AG04450 (cell line): ENCODE data around the gene MUC7. TPM values are rescaled to one million over a fixed set of nuclear protein-coding genes. Genes with fewer than 3 reads are reported as not detected.

ENCODE experiments used
- CTCF ChIA-PET: fragments of 300-600, 350-600 bp; formaldehyde crosslinking; extraction: SDS; loops from one replicate; lab custom pipeline; 2022; ENCODE audit warnings: antibody characterized with exemption, inconsistent platforms; lab: Charles Lee
- POLR2A ChIA-PET: fragments of 350-600 bp; formaldehyde crosslinking; extraction: SDS; loops from one replicate; lab custom pipeline; 2021; ENCODE audit warnings: antibody characterized with exemption, inconsistent platforms; lab: Yijun Ruan, JAX
- DNase-seq: peaks from one replicate; pipeline ENCODE4 v3.0.0-alpha.2; 2011; ENCODE audit warnings: low read depth, low spot score
- H3K27ac ChIP-seq: one replicate; pipeline ENCODE4 v1.5.1; 2012; ENCODE audit warnings: low read depth, low read length, control low read depth
- H3K27me3 ChIP-seq: one replicate; pipeline ENCODE4 v1.6.0; 2012; ENCODE audit warnings: low read length; ENCODE audit not compliant: control insufficient read depth, insufficient read depth
- H3K4me3 ChIP-seq: 2 replicates; pipeline ENCODE4 v1.5.1; 2011; ENCODE audit warnings: mild to moderate bottlenecking, low read depth, low read length, control low read depth
- H3K9me3 ChIP-seq: 2 replicates; pipeline ENCODE4 v1.5.1; 2012; ENCODE audit warnings: low read length; ENCODE audit not compliant: control insufficient read depth, insufficient read depth
- CTCF ChIP-seq: IDR thresholded peaks from 2 replicates; pipeline ENCODE4 v1.5.1; 2011; ENCODE audit warnings: low read depth, low read length, control low read depth, inconsistent platforms
- polyA minus RNA-seq: library from RNA; depleted of rRNA, polyadenylated mRNA; stranded (reverse); fragments of >200 nt; gene quantifications from 2 replicates; pipeline ENCODE4 v1.2.3, GENCODE V29; 2011; rRNA and poly(A)+ RNA removed
- polyA plus RNA-seq: library from polyadenylated mRNA; depleted of rRNA; stranded (reverse); fragments of >200 nt; gene quantifications from 2 replicates; pipeline ENCODE4 v1.2.3, GENCODE V29; 2011; rRNA removed

MUC7 gene
- not detected in 2 replicates for polyA plus RNA-seq
- polyA minus RNA-seq: not detected in 2 replicates

DNA sequence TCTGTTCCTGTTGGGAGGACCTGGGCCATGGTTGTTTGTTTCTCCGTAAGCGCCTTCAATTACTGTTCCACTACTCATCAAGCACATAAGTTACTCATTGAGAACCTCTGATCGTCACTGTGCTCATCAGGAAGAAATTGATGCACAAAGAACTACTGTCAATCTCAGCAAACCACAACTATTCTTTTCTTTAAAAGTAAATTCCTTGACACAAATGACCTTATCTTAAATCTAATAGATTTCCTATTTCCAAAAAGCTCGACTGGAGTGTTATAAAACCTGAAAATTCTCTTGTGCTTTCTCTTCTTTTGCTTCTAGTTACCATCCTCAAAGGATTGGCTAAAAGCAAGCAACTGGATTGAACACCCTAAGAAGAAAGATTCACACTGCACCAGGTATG, at the start of gene MUC7:
MUC7 (plus strand) TSS at position 301 of the 400 bp plus-strand sequence. CDS start 1,825 bp downstream, outside the sequence.
- no peak for TF ChIP-seq CTCF
- ChIA-PET POLR2A (no interaction called here), CTCF (no interaction called here)
- no peak within 1 kb of the TSS for H3K4me3 ChIP-seq
- H3K27me3 ChIP-seq: no peaks in the 10 kb centered on the region
- no peak within 1 kb of the TSS for H3K27ac ChIP-seq
- DNase-seq: no peak
- H3K9me3 ChIP-seq: no peaks in the 10 kb centered on the region

- H3K27ac ChIP-seq: no peak overlapping the region
- DNase-seq: no peak
- POLR2A ChIA-PET: no interaction called here
- H3K9me3 ChIP-seq: no peaks in the 10 kb centered on the region
- no peak for TF ChIP-seq CTCF
- no peaks in the 10 kb centered on the region for H3K27me3 ChIP-seq
- no peak overlapping the region for H3K4me3 ChIP-seq
- CTCF ChIA-PET: no interaction called here
Measured at GRCh38 chr4:70425306-70425705, 46.7 kb upstream of the MUC7 start.

- ChIA-PET CTCF (no interaction called here), POLR2A (no interaction called here)
- Histone ChIP-seq H3K4me3 (no peak overlapping the region), H3K27ac (no peak overlapping the region), H3K9me3 (no peaks in the 10 kb centered on the region), H3K27me3 (no peaks in the 10 kb centered on the region)
- no peak for DNase-seq
- TF ChIP-seq CTCF: no peak
Measured at GRCh38 chr4:70426789-70427188, 45.2 kb upstream of the MUC7 start.

- DNase-seq: no peak
- ChIA-PET POLR2A (no interaction called here), CTCF (no interaction called here)
- no peaks in the 10 kb centered on the region for H3K27me3 ChIP-seq
- H3K27ac ChIP-seq: no peak overlapping the region
- no peak overlapping the region for H3K4me3 ChIP-seq
- TF ChIP-seq CTCF: no peak
- no peaks in the 10 kb centered on the region for H3K9me3 ChIP-seq
Measured at GRCh38 chr4:70437197-70437596, 34.8 kb upstream of the MUC7 start.

GRCh38 chr4:70442474-70442873, 29.5 kb upstream of the MUC7 start:
- Histone ChIP-seq H3K27ac (no peak overlapping the region), H3K27me3 (no peaks in the 10 kb centered on the region), H3K4me3 (no peak overlapping the region), H3K9me3 (no peaks in the 10 kb centered on the region)
- ChIA-PET POLR2A (no interaction called here), CTCF (no interaction called here)
- TF ChIP-seq CTCF: no peak
- DNase-seq: no peak
